NCI-H2227 treated with DMSO at 0.1 percent for 48 hours (cell line): ENCODE measurements around the gene CHIC1.
"Not testable (repeated sequence)": the region's sequence is repeated elsewhere in the genome, so short reads cannot be mapped to it uniquely, and the experiment has no call there.

Source experiments
- DNase-seq: peaks from one replicate; lab custom pipeline; 2025; lab: John Stamatoyannopoulos, UW

CHIC1 gene

DNA sequence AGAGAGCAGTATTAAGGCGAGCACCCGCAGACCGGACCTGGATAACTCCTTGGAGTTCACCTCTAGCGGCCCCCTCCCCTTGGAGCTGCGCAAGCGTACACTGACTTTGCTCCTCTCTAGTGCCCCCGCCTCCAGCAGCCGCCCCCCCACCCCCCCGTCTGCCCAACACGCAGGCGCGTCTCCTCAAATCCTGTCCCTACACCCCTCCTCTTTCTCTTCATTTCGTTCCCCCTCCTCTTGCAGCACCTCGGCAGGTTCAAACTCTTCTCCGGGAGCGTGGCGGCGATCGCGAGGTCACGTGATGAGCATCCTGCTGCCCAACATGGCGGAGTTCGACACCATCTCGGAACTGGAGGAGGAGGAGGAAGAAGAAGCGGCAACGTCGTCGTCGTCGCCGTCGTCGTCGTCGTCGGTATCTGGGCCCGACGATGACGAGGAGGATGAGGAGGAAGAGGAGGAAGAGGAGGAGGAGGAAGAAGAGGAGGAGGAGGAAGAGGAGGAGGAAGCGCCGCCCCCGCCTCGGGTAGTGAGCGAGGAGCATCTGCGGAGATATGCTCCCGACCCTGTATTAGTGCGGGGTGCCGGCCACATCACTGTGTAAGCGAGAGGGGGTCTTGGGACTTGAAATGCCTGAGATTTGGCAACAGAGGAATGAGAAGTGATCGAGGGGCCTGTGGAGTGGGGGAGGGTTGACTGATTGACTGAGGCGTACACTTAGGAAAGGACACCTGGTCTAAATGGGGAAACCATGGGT, at the start of gene CHIC1:
Gene CHIC1, plus strand, starts transcription at position 214 of the 754 bp plus-strand sequence. Its CDS starts 88 bp downstream, at position 302.
- DNase-seq: peak; percentile 93

DNA sequence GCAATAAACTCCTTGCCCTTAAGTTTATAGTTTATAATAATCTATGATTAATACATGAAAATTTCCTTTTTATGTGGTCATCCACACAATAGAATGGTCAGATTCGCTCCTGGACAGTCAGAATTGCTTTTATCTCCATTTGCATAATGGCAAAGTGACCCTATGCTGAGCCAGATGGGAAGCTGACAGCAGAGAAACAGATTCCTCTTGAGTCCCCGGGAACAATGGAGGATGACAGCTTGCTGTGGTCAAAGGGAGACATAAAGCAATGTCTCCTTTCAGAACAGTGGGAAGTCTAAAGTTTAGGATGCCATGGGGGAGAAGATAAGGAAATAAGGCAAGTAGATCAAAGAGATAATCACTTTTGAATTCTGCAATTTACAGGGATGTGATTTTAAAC, 40.2 kb upstream of the CHIC1 start:
- not testable (repeated sequence) for DNase-seq

DNA sequence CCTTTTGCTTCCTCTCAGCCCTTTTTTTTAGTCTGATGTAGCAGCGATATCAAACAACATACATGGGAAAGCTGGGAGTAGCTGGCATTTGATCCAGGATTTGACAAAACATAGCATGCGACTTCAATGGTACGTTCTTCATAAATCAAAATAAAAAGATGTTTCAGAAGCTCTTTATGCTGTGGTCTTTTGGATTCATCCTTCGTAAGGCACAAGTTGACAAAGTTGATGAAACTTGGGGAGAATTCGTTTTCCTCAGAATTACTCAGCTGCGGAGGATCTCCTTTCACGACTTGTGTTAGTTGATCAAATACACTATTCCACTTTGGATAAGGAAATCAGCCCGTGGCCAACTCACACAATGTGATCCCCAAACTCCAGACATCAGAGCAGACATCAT, 38.1 kb upstream of the CHIC1 start:
- DNase-seq: no peak

DNA sequence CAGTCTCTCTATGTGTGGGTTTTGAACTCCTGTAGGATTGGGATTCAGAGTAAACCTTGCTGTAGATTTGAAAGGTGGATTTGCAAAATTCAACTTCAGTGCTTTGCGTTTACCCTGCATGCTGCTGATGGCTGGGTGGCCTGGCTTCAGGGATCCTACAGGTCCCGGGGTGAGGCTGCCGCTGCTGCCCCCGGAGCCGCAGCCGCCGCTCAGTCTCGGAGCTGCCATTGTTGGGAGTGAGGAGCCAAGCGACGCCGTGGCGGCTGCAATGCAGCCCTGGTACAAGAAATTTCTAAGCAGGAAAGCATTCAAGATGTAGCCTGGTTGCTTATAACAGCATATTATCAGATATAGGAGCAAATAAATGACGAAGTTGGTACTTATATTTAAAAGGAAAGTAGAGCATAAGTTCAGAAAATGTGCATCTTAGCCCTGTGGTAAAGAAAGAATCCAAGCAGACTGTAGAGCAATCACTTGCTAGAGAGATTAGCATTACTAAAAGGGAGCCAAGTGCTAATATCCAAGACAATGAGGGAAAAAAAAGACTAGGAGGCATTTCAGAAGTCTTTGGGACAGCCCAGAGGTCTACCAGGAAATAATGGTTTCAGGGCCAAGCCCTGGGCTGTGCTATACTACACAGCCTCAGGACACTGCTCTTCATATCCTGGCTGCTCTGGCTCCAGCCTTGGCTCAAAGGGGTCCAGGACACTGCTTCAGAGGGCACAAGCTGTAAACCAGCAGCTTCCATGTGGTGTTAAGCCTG, 36.9 kb upstream of the CHIC1 start:
- no peak for DNase-seq

DNA sequence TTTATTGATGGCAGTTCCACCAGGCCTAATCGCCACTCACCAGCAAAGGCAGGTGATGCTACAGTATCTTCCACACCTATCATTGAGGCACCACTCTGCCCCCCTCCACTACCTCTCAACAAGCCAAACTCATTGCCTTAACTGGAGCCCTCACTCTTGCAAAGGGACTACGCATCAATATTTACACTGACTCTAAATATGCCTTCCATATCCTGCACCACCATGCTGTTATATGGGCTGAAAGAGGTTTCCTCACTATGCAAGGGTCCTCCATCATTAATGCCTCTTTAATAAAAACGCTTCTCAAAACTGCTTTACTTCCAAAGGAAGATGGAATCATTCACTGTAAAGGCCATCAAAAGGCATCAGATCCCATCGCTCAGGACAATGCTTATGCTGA, 31.3 kb upstream of the CHIC1 start:
- DNase-seq: not testable (repeated sequence)

DNA sequence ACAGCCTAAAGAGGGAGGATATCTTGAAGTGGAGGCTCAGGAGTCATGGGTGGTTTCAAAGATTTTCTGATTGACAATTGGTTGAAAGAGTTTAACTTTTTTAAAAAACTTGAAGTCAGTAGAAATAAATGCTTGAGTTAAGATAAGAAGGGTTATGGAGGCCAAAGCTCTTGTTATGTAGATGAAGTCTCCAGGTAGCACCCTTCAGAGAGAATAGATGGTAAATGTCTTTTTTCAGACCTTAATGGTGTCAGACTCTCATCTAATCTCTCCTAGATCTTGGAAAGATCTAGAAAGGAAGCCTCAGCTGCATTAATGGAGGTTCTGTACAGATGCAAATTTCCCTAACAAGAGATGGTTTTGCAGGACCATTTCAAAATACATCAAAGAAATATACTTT, 6.8 kb upstream of the CHIC1 start:
- DNase-seq: no peak

DNA sequence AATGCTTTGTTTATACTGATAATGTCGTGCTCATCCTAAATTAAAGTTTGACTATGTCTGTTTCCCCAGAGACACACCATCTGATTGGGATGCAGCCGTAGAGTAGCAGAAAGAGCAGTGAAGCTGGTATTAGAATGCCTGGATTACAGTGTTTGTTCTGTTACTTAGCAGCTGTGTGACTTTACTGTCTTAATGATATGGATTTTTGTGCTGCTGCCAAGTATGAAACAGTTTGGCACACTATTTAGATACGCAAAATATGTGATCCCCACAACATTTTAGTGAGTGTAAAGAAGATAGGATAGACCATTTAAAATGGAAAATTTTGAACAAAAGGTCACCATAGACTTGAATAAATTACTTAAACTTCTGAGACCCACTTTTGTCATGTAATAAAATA, 1.2 kb upstream of the CHIC1 start:
- DNase-seq: no peak

DNA sequence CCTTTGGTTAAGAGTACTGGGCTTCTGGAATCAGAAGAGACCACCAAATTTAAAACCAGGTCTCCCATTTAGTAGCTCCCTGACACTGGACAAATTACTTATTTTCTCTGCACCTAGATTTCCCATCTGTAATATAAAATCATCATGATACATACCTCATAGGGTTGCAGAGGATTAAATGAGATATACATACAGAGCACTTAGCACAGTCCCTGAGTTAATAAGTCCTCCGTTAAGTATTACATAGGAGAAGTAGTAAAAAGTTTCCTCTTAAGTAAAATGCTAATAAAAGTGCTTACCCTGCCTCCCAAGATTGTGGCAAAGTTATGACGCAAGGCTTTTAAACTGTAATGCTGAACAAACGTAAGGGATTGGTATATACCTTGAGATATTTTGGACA, 539 bp upstream of the CHIC1 start:
- DNase-seq: no peak

DNA sequence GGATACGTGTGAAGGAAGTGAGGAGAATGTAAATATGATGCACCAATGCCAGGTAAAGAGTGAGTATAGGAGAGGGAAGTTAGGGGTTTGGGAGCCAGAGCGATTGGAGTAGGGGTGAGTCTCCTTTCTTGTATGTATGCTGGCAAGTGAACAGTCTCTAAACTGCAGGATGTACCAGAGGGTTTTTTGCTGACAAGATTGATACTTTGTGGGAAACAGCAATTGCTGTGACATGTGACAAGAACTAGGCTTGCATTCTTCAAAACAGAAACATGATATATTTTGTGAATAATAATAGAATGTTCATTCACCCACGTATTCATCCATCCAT, 706 bp downstream of the CHIC1 start:
- peak; percentile 54 for DNase-seq

DNA sequence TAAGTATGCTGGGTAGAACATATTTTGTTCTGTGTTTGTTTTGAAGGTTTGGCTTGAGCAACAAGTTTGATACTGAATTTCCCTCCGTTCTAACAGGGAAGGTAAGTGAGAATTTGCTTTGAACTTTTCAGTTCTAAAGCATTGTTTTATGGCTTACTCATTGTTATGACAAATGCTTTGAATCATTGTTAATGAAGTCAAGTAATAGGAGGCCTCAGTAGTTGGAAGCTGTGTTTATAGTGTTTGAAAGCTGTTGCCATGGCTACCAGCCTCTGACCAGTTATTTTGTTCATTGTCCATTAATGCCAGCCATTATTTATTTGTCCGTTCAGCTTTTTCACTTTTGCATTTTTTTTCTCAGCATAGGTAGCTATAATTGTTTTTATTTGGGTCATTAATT, 14.4 kb downstream of the CHIC1 start:
- peak; percentile 3 for DNase-seq

DNA sequence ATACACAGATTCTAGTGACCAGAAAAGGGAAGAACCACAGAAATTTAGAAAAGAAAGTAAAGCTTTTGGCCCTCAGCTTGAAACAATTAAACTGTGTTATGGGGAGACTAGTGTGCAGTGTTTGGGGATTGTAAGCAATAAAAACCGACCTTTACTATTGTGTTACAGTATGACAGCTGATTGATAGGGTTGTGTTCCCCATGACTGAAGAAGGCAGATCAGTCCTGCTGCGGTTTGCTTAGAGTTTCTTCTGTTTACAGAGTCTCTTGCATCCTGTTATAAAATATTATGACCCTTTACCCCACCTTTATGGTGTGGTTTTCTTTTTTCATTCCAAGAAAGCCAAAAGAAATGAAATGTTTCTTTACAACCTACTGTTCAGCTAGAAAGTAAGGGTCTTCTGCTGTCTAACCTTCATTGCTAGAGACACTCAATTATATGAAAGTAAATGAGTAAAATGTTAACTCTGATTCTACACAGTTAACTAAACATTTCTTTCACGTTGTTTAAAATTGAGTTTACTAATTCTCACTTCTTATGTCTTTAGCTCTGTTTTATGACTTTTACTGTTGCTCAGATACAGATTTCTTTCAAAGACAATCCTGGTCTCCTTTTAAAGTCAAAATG, 18.1 kb downstream of the CHIC1 start:
- DNase-seq: no peak

DNA sequence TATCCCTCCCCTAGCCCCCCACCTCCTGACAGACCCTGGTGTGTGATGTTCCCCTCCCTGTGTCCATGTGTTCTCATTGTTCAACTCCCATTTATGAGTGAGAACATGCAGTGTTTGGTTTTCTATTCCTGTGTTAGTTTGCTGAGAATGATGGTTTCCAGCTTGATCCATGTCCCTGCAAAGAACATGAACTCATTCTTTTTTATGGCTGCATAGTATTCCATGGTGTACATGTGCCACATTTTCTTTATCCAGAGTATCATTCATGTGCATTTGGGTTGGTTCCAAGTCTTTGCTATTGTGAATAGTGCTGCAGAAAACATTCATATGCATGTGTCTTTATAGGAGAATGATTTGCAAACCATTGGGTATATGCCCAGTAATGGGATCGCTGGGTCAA, 34.8 kb downstream of the CHIC1 start:
- DNase-seq: not testable (repeated sequence)

DNA sequence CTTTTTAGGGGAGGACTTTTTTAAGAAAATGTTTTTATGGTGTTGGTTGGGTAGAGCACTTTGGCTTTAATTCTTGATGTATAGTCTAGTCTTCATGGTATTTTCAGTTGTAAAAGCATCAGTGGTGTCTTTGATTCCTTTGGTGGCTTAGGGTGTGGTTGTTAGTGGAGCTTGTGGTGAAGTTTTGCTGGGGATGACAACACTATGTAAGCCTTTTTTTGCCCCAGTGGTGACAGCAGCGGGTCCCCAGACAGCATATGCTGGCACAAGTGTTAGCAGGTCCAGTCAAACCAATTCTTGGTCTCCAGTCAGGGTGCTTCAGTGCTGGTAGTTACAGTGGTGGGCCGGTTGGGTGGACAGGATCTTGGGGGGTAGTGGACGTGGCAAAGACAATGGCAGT, 52.0 kb downstream of the CHIC1 start:
- no peak for DNase-seq

DNA sequence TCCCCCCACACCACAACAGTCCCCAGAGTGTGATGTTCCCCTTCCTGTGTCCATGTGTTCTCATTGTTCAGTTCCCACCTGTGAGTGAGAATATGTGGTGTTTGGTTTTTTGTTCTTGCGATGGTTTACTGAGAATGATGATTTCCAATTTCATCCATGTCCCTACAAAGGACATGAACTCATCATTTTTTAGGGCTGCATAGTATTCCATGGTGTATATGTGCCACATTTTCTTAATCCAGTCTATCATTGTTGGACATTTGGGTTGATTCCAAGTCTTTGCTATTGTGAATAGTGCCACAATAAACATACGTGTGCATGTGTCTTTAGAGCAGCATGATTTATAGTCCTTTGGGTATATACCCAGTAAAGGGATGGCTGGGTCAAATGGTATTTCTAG, 78.7 kb downstream of the CHIC1 start:
- not testable (repeated sequence) for DNase-seq

DNA sequence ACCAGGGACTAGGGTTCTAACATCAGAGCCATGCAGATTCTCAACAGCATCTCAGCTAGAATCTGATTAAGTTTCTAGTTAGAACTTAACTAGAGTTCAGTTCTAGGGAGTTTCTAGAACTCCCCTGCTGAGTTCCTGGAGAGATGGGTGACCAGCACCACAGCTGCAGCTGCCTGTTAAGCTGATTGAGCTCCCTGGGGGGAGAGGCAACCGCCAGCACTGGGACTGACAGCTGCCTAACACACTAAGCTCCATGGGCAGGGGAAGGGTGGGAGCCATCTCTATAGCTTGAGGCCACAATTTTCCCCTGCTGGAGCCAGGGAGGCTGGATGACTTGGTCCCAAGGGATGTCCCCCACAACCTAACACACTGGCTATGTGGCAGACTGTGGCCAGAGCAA, 84.2 kb downstream of the CHIC1 start:
- no peak for DNase-seq

DNA sequence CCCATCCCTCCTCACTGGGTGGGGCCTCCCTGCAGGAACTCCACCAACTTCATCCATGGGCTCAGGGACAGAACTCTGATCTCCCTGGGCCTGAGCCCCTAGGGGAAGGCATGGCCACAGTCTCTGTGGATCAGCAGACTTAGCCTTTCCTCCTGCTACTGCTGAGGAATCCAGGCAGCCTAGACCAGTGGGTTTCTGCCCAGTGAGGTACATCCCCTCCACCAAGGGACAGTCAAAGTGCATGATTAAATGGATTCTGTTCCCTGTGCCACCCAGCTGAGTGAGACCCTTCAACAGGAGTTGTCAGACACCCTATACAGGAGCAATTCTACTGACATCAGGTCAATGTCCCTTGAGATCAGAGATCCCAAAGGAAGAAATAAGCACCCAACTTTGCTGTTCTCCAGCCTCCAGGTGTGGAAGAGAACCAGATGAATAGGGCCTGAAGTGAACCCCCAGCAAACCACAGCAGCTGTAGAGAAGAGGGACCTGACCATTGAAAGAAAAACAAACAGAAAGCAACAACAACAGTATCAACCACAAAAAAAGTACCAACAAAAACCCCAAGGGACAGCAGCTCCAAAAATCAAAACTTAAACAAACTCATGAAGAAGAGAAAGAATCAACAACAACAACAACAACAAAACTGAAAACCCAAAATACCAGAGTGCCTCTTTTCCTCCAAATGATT, 84.8 kb downstream of the CHIC1 start:
- no peak for DNase-seq

DNA sequence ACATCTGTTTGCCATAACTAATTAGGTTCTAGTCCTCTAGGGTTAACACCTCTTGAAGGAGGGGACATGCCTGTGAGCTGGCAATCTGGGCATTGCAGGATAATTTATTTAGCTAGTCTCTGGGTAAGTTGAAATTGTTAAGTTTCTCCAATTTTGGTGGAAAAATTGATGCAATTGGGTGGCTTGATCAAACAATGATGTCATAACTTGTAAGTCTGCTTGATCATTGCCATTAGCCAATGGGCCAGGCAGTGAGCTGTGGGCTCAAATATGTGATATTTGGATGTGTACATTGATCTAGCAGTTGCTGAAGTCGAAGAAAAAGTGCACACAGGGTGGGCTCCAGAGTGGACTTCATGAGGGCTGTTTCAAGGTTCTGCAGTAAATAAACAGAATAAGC, 98.3 kb downstream of the CHIC1 start:
- DNase-seq: not testable (repeated sequence)

DNA sequence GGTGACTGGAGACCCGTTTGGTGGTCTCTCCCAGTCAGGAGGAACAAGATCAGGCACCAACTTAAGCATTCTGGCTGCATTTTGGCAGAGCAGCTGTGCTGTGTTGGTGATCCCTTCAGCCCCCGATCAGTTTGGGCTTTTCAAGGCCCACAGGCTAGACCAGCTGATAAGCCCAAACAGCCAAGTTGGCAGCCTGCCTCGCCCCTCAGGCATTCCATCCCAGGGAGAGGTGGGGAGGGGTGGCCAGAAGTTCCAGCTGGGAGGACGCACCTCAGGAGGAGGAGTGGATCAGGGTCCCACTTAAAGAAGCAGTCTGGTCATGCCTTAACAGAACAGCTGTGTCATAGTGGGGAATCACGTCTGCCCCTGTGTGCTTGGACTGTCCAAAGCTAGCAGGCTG, 105.8 kb downstream of the CHIC1 start:
- no peak for DNase-seq

DNA sequence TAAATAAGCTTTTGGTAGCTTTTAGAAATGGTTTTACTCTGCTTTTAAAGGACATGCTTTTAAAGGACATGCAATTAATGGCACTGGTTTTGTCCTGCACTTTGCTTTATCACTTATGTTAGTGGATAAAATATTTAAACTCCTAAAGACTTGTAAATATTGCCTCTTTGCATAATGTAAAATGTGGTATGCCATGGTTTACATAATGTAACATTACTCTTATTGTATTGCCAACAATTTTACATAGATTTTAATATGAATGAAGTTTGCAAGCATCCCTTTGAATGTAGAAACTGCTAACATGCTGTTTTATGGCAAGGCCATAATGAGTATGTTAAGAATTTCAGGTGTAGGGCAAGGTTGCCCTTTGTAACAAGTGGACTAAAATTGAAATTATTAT, 118.4 kb downstream of the CHIC1 start:
- DNase-seq: no peak

DNA sequence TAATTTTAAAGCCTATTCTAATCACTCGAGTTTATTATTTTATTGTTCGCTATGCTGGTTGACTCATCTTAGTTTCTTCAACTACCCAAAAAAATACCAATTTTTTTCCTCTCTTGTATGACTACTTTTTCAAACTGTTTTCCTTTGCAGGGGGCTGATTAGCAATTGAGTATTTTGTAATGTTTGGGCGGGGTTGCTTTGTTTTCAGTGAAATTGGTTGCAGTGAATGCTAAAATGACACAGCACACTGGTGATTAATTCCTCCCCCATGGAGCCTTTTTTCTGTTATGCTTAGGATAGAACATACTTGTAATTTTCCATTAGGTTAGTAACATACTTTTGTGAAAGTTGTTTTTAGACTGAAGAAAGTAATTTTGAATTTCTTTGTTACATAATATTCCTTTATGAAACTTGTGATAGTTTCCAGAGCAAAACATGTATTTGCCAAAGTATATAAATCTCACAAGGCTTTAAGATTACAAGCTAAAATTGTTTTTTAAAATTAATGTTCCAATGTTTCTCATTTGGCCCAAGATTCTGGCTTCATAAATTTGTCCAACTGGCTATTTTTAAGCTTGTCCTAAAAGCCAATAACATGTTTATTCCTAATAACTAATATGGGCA, 120.4 kb downstream of the CHIC1 start:
- no peak for DNase-seq

DNA sequence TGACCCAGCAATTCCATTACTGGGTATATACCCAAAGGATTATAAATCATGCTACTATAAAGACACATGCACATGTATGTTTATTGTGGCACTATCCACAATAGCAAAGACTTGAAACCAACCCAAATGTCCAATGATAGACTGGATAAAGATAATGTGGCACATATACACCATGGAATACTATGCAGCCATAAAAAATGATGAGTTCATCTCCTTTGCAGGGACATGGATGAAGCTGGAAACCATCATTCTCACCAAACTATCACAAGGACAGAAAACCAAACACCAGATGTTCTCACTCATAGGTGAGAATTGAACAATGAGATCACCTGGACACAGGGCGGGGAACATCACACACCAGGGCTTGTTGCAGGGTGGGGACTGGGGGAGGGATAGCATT, 144.0 kb downstream of the CHIC1 start:
- DNase-seq: not testable (repeated sequence)

DNA sequence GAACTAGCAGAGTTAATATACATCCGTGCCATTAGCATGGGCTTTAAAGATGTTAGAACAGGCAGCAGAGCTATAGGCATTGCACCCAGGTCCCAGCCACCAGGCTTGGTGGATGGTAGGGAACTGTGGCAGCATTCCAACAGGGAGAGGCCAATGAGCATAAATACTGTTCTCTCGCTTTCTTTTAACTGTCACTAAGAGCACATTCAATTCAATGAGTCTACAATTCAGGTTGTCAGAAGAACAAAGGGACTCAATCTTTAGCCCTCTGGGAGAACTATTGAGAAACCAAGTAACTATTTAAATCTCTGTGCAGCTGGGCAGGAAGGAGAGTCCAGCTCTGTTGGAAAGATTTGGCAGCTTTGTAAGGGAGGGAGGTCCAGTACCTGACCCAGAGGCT, 165.6 kb downstream of the CHIC1 start:
- DNase-seq: no peak
